AG08396 (cell line): ENCODE data around the gene SASH3.

Source experiments
- DNase-seq: peaks from one replicate; pipeline ENCODE4 v3.0.0; 2012; ENCODE audit warnings: low spot score, mixed read lengths

Gene SASH3

DNA sequence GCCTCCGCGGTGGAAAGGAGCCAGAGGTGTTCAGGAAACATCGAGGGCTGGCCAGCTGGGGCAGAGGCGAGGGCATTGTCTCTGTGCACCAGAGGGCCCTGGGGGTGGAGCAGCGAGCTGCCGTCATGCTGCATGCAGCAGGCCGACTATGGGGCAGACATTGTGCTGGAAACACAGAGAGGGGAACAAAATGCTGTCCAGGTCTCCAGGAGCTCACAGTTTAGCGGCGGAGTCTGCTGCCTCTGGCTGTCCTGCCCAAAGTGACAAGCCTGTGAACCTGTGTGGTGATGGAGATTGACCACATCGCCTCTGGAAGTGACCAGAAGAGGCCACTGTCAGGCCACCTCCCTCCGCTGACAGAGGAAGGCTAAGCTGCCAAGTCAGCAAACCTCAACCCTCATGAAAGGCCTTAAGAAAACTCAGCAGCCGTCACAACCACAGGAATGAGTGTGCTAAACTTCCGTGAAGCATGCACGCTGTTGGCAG lies 20.1 kb upstream of the SASH3 start:
- peak; percentile 61 for DNase-seq

DNA sequence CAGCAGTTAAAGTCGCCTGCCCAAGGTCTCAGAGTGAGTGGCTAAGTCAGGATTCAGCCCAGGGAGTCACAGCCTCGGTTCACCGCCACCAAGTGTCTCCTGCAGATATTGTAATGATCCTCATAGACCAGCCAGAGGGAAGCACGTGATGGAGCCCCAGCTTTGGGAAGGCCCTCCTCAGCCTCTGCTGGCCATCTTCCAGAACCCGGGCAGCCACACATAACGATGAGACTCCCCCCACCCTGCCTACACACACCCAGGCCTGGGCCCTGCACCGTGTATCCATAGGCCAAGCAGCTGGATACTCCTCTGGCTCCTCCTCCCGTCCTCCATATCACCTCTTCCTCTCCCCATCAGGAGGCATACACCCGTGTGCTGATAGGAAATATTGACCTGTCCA lies 19.6 kb upstream of the SASH3 start:
- DNase-seq, result no peak

DNA sequence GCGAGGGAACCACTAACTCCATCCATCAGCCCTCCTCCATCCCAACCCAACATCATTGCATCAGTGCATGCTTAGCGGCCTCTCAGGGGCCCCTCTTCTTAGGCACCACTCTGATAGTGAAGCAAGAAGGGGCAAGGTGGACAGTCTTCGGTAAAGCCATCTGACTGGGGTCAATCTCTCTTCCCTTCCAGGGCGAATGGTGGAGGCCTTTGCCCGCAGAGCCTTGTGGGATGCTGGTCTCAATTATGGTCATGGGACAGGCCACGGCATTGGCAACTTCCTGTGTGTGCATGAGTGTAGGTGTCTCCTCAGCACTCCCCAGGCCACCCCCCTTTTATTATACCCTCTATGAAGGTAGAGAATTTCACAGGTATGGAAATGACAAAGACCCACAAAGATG lies 18.8 kb upstream of the SASH3 start:
- DNase-seq, result no peak

DNA sequence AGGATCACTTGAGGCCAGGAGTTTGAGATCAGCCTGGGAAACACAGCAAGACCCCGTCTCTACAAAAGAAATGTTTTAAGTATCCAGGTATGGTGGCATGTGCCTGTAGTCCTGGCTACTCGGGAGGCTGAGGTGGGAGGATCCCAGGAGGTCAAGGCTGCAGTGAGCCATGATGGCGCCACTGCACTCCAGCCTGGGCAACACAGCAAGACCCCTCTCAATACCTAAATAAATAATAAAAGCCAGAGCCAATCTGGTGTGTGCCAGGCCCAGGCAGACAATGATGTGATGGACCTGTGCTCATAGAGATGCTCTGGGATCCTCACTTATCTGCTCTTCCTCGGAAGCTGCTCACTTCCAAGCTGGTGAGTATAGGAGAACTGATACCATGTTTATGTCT lies 18.2 kb upstream of the SASH3 start:
- DNase-seq, result no peak

DNA sequence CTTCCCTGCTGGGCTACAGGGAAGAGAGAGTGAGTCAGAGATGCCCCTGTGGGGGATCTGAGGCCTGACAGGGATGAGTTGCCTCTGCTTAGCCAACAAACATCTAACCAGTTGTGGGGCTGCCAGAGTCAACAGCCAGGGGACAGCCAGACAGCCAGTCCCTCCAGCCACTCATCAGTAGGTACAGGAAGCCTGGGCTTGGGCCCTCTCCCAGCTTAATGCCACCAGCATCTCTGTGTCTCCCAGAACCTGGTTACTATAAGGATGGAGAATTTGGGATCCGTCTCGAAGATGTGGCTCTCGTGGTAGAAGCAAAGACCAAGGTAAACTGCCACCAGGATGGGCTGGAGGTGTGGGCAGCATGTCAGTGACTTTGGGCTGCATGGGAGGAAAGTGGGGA lies 17.3 kb upstream of the SASH3 start:
- DNase-seq, result no peak

DNA sequence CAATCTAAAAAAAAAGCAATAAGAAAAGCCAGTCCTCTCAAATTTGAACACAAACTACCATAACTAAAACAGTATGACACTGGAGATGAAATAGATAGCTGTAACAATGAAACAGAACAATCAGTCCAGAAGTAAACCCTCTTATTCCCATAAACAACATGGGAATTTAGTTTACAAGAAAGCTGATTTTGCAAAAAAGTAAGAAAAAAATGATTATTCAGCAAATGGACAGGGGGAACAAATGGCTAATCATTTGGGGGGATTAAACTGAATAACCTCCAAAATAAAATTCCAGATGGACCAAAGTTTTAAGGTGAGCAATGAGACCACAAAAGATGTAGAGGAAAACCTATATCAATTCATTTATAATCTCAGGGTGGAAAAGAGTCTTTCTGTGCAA lies 16.1 kb upstream of the SASH3 start:
- no peak for DNase-seq

DNA sequence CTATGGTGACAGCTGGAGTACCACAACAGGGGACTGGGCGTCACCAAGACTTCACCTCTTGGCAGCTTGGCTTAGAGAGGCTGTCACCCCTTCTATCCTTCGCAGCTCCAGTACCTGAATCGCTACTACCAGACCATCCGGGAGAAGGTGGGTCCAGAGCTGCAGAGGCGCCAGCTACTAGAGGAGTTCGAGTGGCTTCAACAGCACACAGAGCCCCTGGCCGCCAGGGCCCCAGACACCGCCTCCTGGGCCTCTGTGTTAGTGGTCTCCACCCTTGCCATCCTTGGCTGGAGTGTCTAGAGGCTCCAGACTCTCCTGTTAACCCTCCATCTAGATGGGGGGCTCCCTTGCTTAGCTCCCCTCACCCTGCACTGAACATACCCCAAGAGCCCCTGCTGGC lies 11.6 kb upstream of the SASH3 start:
- no peak for DNase-seq

DNA sequence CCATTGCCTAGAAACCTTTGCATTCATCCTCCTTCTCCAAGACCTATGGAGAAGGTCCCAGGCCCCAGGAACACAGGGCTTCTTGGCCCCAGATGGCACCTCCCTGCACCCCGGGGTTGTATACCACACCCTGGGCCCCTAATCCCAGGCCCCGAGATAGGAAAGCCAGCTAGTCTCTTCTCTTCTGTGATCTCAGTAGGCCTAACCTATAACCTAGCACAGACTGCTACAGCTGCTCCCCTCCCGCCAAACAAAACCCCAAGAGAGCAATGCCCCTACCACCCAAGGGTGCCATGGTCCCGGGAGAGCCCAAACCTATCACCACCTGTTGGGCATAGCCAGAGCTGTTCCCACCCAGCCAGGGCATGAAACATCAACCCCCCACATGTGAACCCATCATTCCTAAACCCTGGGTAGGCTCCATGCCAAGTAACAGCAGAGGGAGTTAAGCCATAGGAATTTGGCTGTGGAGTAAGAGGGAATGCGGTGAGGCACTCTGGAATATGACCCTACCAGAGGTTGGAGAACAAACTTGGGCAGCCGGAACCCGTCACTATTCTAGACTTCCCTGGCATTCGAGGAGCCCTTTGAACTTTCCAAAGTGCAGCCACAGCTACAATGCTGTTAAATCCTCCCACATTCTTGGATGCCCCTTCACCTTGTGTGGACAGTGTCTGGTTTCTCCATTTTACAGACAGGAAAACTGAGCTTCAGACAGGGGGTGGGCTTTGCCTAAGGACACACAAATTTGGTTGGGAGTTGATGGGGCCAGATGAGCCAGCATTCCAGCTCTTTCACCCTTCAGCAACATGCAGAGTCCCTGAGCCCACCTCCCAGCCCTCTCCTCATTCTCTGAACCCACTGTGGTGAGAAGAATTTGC lies 10.9 kb upstream of the SASH3 start:
- no peak for DNase-seq

DNA sequence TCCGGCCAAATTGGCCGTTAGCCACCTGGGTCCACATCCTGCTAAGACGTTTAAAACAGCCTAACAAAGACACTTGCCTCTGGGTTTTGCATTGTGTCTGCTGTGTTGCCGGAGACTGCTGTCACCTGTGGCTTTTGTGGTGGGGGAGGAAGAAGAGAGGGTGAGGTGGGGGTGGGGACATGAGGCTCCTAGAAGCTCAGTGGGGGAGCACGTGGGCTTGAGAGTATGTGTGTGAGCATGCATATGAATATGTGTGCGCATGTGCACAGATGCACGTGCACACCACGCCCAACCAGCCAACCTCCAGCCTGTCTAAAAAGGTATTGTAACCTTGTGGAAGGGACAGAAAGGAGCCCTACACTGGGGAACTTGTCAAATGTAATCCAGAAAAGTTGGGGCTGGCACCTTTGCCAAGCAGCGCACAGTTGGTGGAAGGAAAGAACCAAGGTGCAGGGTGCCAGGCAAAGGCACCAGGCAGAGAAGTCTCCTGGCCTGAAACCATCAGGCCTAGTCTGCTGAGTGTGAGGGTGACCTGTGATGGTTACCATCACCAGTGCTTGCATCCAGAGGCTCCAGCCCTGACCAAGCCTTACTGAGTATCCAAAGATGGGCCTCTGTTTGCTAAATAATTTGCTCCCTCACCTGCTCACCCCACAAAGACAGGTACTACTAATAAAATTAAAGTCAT lies 10.1 kb upstream of the SASH3 start:
- DNase-seq, result no peak

DNA sequence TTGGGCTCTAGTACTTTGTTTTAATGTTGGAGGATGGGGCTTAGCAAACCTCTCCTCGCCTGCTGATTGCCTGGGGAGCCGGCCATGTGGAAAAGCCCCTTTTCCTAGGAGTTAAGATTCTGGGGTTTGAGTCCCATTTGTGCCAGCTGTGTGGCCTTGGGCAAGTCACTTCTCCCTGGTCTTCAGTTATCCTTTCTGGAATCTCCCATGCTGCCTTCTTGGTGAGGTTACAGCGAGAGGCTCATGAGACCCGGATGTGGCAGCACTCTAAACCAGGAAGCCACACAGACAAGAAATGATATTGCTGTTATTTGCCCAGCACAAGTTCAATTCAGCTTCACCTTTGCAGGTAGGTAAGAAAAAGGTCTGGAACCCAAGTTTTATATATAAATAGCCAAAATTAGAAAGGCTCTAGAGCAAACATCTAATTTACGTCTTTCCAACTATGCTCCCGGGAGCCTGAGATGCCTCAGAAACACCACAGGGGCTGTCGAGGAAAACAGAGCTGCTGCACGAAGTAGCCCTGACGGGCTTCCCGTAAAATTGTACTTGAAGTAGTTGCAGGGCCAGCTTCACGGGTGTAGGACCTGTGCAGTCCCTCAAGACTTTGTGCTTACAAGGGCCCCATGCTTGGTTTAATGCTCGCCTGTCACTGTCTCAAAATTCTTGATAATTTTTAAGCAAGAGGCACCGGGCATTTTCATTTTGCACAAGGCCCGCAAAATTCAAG lies 8.3 kb upstream of the SASH3 start:
- no peak for DNase-seq

DNA sequence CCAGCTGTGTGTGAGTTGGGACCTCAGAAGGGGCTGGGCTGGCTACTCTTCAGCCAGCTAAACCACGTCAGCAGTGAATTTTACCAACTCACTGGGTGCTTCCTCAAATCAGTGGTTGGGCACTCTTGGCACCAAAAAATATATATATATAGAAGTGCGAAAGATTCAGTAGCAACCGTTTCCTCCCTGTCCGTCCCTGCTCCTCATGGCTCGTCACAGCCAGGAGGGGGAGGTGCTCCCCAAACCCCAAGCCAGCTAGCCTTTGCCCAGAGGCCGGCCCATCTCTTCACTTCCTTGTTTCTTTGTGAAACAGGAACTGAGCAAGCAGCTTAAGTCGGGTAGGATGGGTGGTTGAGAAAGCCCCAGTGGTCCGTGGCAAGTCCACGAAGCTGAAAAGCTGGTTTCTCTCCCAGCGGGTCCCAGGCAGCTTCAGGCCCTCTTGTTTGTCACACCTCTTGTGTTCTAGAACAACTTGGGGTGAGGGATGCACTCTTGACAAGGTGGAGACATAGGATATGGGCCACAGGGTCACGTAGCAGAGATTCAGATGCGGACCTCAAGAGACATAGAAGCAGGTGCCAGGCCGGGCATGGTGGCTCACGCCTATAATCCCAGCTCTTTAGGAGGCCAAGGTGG lies 6.8 kb upstream of the SASH3 start:
- no peak for DNase-seq

DNA sequence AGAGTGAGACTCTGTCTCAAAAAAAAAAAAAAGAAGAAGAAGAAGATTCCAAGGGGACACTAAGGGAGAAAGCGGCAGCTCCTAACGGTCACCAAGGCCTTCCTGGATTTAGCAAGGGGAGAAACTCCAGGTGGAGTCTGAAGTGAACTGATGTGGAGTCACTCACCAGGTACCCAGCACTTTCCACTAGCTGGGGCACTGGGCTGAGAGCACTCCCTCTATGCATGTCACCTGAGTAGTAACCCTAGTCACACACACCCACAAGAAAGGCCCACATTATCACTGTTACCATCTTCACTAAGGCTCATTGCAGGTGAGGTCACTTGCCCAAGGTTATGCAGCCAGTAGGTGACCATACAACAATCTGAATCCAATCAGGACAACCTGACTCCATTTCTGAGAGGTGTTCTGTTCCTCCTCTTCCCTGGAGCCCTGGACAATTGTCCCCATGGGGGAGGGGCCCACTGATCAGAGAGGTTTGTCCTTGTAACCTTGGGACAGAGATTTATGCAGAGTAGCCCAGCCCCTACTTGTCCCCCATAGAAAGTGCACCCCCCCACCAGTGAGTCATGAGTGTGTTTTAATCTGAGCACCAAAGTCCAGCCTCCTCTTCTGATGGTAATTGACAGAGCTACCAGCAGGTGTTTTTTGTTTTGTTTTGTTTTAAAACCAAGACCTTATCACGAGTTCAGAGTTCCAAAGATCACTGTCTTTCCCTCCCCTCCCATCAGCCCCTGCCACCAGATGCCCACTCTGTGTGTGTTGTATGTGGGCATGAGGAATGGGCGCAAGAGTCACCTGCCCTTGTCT lies 5.9 kb upstream of the SASH3 start:
- DNase-seq, result no peak

DNA sequence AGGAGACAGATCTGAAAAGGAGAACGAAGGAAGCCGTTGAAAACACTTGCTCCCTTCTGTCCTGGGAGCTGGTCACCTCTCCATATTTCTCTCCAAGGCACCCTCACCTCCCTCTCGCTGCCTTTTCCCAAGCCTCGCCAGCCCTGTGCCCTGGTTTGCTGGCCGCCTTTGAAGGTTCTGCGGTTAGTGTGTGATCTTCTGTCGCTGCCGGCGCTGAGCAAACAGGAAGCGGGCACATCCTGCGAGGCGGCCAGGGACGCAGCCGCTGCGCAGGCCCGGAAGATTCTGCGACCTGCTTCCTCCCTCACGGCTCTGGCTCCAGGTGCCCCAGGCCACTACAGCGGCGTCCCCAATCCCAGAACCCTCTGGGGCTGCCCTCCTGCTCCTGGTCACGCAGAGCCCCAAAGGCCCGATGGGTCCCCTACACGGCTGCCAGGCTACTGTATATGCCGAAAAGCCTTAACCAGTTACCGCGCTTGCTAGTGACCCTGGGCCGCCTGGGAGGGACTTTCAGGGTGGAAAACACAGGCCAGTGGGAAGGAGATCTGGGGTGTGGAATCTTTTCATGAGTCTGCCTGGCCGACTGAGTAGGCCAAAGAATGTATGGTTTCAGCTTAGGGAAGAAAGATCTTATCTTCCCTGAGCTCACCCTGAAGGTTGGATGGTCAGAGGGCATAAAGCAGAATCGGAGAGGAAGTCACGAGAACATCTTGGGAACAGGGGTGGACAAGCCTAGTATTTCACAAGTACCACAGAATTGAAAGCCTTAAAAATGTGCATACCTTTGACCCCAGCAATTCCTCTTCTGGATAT lies 2.3 kb upstream of the SASH3 start:
- DNase-seq, result no peak

DNA sequence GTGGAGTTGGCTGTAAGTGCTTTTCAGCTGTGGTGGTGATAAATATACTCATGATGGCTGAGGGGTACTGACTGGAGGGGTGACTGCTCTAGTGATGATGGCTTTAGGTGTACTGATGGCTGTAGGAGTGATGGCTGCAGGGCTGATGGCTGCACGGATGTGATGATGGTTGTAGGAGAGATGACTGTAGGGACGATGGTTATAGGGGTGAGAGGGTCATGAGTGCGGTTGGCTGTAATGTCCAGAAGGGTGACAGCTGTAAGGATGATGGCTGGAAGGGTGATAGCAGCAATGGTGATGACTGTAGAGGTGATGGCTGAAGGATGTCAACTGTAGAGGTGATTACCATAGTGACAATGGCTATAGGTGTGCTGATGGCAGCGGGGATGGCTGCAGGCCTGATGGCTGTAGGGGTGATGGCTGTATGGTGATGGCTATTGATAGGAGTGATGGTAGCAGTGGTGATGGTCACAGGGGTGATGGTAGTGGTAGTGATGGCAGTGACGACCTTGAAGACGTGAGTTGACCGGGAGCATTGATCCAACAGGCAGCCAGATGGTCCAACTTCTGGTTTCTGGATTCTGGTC lies 570 bp upstream of the SASH3 start:
- no peak for DNase-seq

DNA sequence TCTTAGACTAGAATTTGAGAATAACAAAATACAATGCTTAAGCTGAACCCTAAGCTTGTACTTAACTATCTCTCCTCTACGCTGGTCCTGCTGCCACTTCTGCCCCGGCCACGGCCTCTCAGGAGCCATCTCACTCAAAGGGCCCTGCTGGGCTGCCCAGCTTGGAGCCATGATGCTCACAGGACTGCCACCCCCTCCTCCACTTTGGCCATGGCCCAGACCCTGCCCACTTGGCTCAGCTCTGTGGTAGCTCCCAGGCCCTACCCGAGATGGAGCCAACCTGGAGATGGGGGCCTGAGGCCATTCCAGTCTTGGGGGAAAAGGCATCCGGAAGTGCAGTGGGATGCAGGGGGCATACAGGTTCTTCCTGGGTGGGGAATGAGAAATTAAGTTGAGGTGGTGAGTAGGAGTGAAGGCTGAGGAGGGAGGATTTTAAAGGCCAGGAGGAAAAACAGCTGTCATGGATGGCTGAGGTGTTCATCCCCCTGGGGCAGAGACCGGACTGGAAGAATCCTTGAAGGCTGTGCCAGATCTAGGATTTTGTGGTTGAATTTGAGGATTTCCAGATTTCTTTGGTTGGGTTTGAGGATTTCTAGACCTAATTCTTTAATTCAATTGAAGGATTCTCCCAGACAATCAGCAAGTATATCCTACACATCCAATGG lies 824 bp downstream of the SASH3 start:
- DNase-seq, result no peak

DNA sequence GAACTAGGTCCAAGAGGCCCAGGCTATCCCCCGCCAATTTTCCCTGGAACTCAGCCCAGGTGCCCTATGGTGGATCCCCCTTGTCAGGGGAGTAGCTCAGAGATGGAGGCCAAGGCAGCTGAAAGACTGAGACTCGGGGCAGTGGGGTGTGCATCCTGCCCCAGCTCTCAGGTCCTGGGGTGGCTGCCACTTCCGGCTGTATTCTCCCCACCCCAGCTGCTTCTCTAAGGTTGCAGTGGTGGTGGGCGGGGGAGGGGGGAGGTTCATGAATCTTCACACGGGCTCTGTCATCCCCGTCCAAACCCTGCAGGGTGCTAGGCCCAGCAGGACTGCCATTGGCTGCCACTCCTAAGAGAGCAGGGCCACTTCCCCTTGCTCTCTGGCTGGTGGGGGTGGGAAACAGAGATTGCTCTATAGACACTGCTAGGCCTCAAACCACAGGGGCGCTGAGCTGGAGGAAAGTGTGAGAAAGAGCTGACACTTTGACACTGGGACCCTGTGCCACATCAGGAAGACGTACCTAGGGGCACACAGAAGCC lies 1.5 kb downstream of the SASH3 start:
- DNase-seq, result no peak

DNA sequence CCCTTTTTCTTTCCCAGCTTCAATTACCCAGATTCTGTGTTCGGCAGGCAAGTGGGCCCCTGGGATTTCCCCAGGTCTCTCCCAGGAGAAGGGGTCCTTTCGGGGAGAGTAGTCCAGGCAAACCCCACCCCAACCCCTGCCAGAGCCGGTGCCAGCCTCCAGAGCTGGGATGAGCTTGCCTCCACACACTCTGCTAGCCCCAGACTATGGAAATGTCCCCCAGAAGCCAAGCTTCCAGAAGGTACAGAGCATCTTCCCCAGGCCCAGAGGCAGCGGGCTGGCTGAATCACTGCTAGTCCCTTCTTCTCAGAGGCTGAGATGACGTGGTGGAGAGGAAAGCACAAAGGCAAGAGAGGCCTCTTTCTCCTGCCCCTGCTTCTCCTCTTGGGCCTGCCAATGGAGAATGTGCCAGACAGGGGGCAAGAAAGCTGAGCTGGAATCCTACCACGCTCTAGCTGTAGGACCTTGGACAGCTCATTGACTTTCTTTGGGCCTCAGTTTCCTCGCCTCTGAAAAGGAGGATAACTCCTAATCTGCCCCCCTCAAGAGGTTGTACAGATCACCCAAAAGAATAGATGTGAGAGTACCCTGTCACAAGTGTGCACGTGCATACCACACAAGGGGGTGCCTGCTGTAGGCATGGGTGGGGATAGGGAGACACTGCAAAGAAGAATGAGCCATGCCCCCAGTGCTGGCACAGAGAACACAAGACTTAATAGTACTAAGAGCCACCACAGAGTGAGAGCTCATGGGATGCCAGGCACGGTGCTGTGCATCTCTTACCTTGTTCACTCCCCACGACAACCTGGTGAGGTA lies 2.1 kb downstream of the SASH3 start:
- no peak for DNase-seq

DNA sequence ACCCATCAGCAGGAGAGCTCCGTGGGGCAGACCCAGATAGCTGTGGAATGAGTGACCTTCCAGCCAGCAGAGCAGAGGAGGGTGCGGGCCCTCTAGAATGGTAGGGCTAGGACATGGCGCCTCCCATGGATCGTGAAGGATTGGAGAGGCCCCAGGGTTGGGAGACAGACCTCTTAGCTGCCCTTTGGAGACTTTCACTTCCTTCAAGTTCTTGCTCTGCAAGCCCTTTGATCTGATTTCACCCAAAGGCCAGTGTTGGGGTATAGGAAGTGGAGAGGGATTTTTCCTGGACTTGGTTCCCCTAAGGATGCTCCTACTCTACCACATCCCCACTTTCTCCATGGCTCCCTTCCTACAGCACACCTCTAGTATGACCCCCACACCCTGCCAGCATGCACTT lies 3.0 kb downstream of the SASH3 start:
- DNase-seq, result no peak
